Endothelial cell of umbilical vein (primary cell): Measurements from ENCODE around the gene PIGB. TPM values are rescaled to one million over a fixed set of nuclear protein-coding genes. Genes with fewer than 3 reads are reported as not detected.

Experiments
- BruUV-seq: library from RNA; stranded (reverse); fragments of 400-500 nt; replicated peaks from 2 replicates; lab custom pipeline; 2021; lab: Mats Ljungman, UMichigan
- CTCF ChIA-PET: fragments of 300-600, 350-600 bp; sonication (Branson Sonifier 250); formaldehyde crosslinking; loops from one replicate; lab custom pipeline; 2021; ENCODE audit warnings: antibody characterized with exemption, inconsistent platforms; lab: Charles Lee
- POLR2A ChIA-PET: fragments of 300-600, 350-600 bp; sonication (Branson Sonifier 250); formaldehyde crosslinking; loops from one replicate; lab custom pipeline; 2021; ENCODE audit warnings: antibody characterized with exemption, inconsistent platforms; lab: Charles Lee
- DNase-seq: peaks from one replicate; pipeline ENCODE4 v3.0.0-alpha.2; 2011; ENCODE audit warnings: low read depth, low spot score
- FAIRE-seq: peaks from 2 replicates; lab custom pipeline; 2011; peaks lifted over from hg19 to GRCh38; lab: Jason Lieb, UNC
- H2AFZ ChIP-seq: 2 replicates; pipeline ENCODE4 v1.6.0; 2012; ENCODE audit warnings: low read depth, low read length, control low read depth, inconsistent platforms
- H3K27ac ChIP-seq: 2 replicates; pipeline ENCODE4 v1.5.1; 2011; ENCODE audit warnings: low read depth, mild to moderate bottlenecking, control low read depth, low read length, moderate library complexity; ENCODE audit not compliant: insufficient read depth
- H3K27me3 ChIP-seq, 2 experiments: 2 replicates each; pipeline versions ENCODE4 v1.6.0 to v1.6.1; 2011; ENCODE audit warnings: low read length in 2 of 2, mixed read lengths in 1 of 2; ENCODE audit not compliant: control insufficient read depth in 2 of 2, insufficient read depth in 2 of 2
- H3K36me3 ChIP-seq, 2 experiments: 2 replicates in 1 of 2; 3 replicates in 1 of 2; pipeline ENCODE4 v1.5.1; 2011; ENCODE audit warnings: low read length in 2 of 2, mild to moderate bottlenecking in 1 of 2, moderate library complexity in 1 of 2; ENCODE audit not compliant: control insufficient read depth in 2 of 2, insufficient read depth in 2 of 2; ENCODE audit errors: extremely low read depth in 1 of 2
- H3K4me1 ChIP-seq: 3 replicates; pipeline ENCODE4 v1.5.1; 2011; ENCODE audit warnings: mild to moderate bottlenecking, low read length; ENCODE audit not compliant: control insufficient read depth, insufficient read depth; ENCODE audit errors: extremely low read depth
- H3K4me2 ChIP-seq: 2 replicates; pipeline ENCODE4 v1.6.1; 2011; ENCODE audit warnings: low read length, control low read depth, mixed read lengths; ENCODE audit not compliant: insufficient read depth
- H3K4me3 ChIP-seq, 3 experiments: fragments of 200-600 bp in 1 of 3; sonication (generic), shearing (Covaris generic) in 1 of 3; replicated peaks in 1 of 3; 2 replicates each; pipeline ENCODE4 v1.5.1; 2011 to 2016; ENCODE audit warnings: control low read depth in 3 of 3, low read length in 3 of 3, mild to moderate bottlenecking in 2 of 3, inconsistent platforms in 1 of 3, low read depth in 1 of 3, moderate library complexity in 1 of 3; ENCODE audit not compliant: insufficient read depth in 1 of 3
- H3K79me2 ChIP-seq: 2 replicates; pipeline ENCODE4 v1.6.0; 2012; ENCODE audit warnings: low read length, inconsistent platforms; ENCODE audit not compliant: control insufficient read depth, insufficient read depth
- H3K9ac ChIP-seq: replicated peaks from 2 replicates; pipeline ENCODE3; 2011; ENCODE audit warnings: low read length, control low read depth; ENCODE audit not compliant: insufficient read depth; ENCODE audit errors: extremely low read depth
- H3K9me1 ChIP-seq: replicated peaks from 3 replicates; pipeline ENCODE4 v1.6.0; 2011; ENCODE audit warnings: mild to moderate bottlenecking, low read length; ENCODE audit not compliant: control insufficient read depth, insufficient read depth; ENCODE audit errors: extremely low read depth
- H3K9me3 ChIP-seq: replicated peaks from 2 replicates; pipeline ENCODE4 v1.5.1; 2012; ENCODE audit warnings: low read length, inconsistent platforms; ENCODE audit not compliant: control insufficient read depth, insufficient read depth
- H4K20me1 ChIP-seq: replicated peaks from 2 replicates; pipeline ENCODE3; 2011; ENCODE audit warnings: mild to moderate bottlenecking, low read length; ENCODE audit not compliant: control insufficient read depth, insufficient read depth; ENCODE audit errors: extremely low read depth
- EZH2 ChIP-seq: IDR thresholded peaks from 2 replicates; pipeline ENCODE4 v1.6.1; 2012; ENCODE audit warnings: borderline replicate concordance, low read depth, mild to moderate bottlenecking, moderate library complexity, low read length, inconsistent platforms; ENCODE audit not compliant: severe bottlenecking
- FOS ChIP-seq: IDR thresholded peaks from 2 replicates; pipeline ENCODE4 v1.6.1; 2011; ENCODE audit warnings: mild to moderate bottlenecking, low read length, moderate library complexity, borderline replicate concordance; ENCODE audit not compliant: insufficient read depth
- GATA2 ChIP-seq: IDR thresholded peaks from 2 replicates; pipeline ENCODE4 v1.7.0; 2011; ENCODE audit warnings: low read depth, mild to moderate bottlenecking, moderate library complexity, mixed read lengths, low read length; ENCODE audit not compliant: insufficient read length, insufficient read depth
- JUN ChIP-seq: IDR thresholded peaks from 2 replicates; pipeline ENCODE4 v1.6.1; 2011; ENCODE audit warnings: borderline replicate concordance, low read depth; ENCODE audit not compliant: insufficient read length, insufficient read depth
- MYC ChIP-seq: IDR thresholded peaks from one replicate; pipeline ENCODE4 v1.6.1; 2011; ENCODE audit warnings: mild to moderate bottlenecking, low read depth, low read length
- dilution Hi-C: fragments of 300-500 bp; cut with MboI; formaldehyde crosslinking; loops from one replicate; pipeline ENCODE4 v1.15.0; 2019; ENCODE audit warnings: low sequenced_read_pairs; ENCODE audit not compliant: extremely low pct_ligation_motif_present
- intact Hi-C: fragments of 100-400 bp; cut with micrococcal nuclease; formaldehyde crosslinking; loops from one replicate; pipeline ENCODE4 v1.10.0; 2022
- polyA plus RNA-seq, 4 experiments: library from polyadenylated mRNA; depleted of rRNA in 3 of 4; stranded (reverse) in 3 of 4; unstranded in 1 of 4; fragments of >200 nt; gene quantifications; 2 replicates each; pipeline versions ENCODE4 v1.2.1 to v1.2.3, GENCODE V29; 2011 to 2012; ENCODE audit warnings: missing spikeins in 1 of 4
- total RNA-seq: library from RNA; stranded (reverse); gene quantifications from 2 replicates; pipeline ENCODE4 v1.2.3, GENCODE V29; 2021
- TF ChIP-seq, protein P1 (sequence below): IDR thresholded peaks from 2 replicates; pipeline ENCODE4 v1.6.1; 2011; ENCODE audit not compliant: insufficient read depth, insufficient read length
- TF ChIP-seq, protein P2 (sequence below), 2 donors: IDR thresholded peaks; 1 replicate in 1 of 2; 2 replicates in 1 of 2; pipeline ENCODE4 v1.5.1; 2011; ENCODE audit warnings: low read length in 2 of 2, mild to moderate bottlenecking in 2 of 2, moderate library complexity in 2 of 2, control low read depth in 1 of 2, inconsistent platforms in 1 of 2, low read depth in 1 of 2; ENCODE audit not compliant: insufficient read depth in 1 of 2; ENCODE audit errors: extremely low read depth in 1 of 2

PIGB gene
- total and polyA plus RNA-seq, 2 donors (not counting 3 experiments of a cell fraction or from before 2014, with no cell fraction given): 14.1 to 23.9 TPM

DNA sequence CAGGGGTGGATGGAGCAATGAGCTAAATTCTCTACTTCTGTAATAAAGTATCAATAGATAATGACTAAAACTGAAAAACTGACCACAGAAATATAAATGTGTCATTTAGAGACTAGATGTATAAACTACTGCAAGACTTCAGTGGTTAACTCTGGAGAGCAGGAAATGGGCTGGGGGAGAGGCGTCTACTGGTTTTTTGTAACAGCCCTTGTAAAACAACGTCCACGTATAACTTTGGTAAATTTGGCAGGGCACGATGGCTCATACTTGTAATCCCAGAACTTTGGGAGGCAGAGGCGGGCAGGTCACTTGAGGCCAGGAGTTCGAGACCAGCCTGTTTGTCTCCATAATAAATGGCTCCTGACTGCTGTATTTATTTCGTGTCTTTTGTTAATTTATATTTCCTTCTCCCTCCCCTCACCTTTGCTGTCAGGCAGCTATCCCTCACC, 41.9 kb upstream of the PIGB start:
- peaks cover 26% of the 10 kb centered on the region for H3K4me1 ChIP-seq
- no peak for DNase-seq

More for the DNA sequence above, 41.9 kb upstream of the PIGB start:
- Histone ChIP-seq H3K9me1 (peaks cover 2% of the 10 kb centered on the region), H3K27me3 (no peaks in the 10 kb centered on the region), H3K36me3 (no peaks in the 10 kb centered on the region), H3K27ac (no peak overlapping the region), H3K79me2 (peaks cover 6% of the 10 kb centered on the region), H3K4me3 (no peak overlapping the region), H3K9me3 (no peaks in the 10 kb centered on the region), H3K4me2 (no peak overlapping the region), H4K20me1 (no peaks in the 10 kb centered on the region), H2AFZ (no peak overlapping the region), H3K9ac (no peak overlapping the region)
- no peak for FAIRE-seq
- POLR2A ChIA-PET: no interaction called here
- TF ChIP-seq JUN (no peak), GATA2 (no peak), EZH2 (no peak), FOS (no peak), MYC (no peak)
- TF ChIP-seq, protein P1, sequence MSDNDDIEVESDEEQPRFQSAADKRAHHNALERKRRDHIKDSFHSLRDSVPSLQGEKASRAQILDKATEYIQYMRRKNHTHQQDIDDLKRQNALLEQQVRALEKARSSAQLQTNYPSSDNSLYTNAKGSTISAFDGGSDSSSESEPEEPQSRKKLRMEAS: no peak
- TF ChIP-seq, protein P2, sequence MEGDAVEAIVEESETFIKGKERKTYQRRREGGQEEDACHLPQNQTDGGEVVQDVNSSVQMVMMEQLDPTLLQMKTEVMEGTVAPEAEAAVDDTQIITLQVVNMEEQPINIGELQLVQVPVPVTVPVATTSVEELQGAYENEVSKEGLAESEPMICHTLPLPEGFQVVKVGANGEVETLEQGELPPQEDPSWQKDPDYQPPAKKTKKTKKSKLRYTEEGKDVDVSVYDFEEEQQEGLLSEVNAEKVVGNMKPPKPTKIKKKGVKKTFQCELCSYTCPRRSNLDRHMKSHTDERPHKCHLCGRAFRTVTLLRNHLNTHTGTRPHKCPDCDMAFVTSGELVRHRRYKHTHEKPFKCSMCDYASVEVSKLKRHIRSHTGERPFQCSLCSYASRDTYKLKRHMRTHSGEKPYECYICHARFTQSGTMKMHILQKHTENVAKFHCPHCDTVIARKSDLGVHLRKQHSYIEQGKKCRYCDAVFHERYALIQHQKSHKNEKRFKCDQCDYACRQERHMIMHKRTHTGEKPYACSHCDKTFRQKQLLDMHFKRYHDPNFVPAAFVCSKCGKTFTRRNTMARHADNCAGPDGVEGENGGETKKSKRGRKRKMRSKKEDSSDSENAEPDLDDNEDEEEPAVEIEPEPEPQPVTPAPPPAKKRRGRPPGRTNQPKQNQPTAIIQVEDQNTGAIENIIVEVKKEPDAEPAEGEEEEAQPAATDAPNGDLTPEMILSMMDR (IDR thresholded peaks at IDR 0.05; ENCODE audit: extremely low read depth in 1 of 2, insufficient read depth in 1 of 2, low read depth in 1 of 2, low read length in 2 of 2): no peak
- CTCF ChIA-PET: no interaction called here
- dilution Hi-C loops: no loop called here
- BruUV-seq: no TSS peak
- intact Hi-C loops: no loop called here
